ENCODE data around the gene EPN2. TPM values are rescaled to one million over a fixed set of nuclear protein-coding genes. Genes with fewer than 3 reads are reported as not detected.

Gene EPN2
- total RNA-seq, 2 experiments from 2014 or later, result 20.1 to 20.4 TPM

- CTCF ChIA-PET (ENCODE audit: unreplicated experiment), result no interaction called here
- no peak overlapping the region for H3K27ac ChIP-seq (ENCODE audit: low read depth, low read length, poor library complexity, severe bottlenecking)
- H3K9me2 ChIP-seq (ENCODE audit: insufficient read depth, low read length), result no peaks in the 10 kb centered on the region
- H4K20me1 ChIP-seq (ENCODE audit: insufficient read depth, low read length), result no peaks in the 10 kb centered on the region
- peaks cover 79% of the 10 kb centered on the region for H3K4me1 ChIP-seq (ENCODE audit: insufficient read depth, low read length, poor library complexity, severe bottlenecking)
- no peaks in the 10 kb centered on the region for H3K79me2 ChIP-seq (ENCODE audit: insufficient read depth, low read depth, low read length)
- intact Hi-C loops (cut with micrococcal nuclease; ENCODE audit: unreplicated experiment), result no loop called here
- H2AFZ ChIP-seq (ENCODE audit: low read length), result no peak overlapping the region
- H3K4me3 ChIP-seq (ENCODE audit: low read depth, low read length, poor library complexity, severe bottlenecking), result no peak overlapping the region
- peaks cover 5% of the 10 kb centered on the region; the same call in 1 of the 2 replicates for H3K36me3 ChIP-seq (ENCODE audit: insufficient read depth, low read length)
- POLR2A ChIA-PET, result no interaction called here
- TF ChIP-seq CTCF (conservative IDR thresholded peaks at IDR 0.05; ENCODE audit: low read length) (no peak), EZH2phosphoT487 (IDR thresholded peaks at IDR 0.05; ENCODE audit: borderline replicate concordance, low read depth, low read length) (no peak)
- no peaks in the 10 kb centered on the region for H3K9me3 ChIP-seq (ENCODE audit: low read length)
- BruUV-seq (replicated peaks), result no TSS peak
- DNase-seq (ENCODE audit: low spot score), result no peak
- H3K4me2 ChIP-seq (ENCODE audit: low read length), result no peak overlapping the region
Measured at GRCh38 chr17:19312406-19312805, 75.2 kb downstream of the EPN2 start.

GRCh38 chr17:19313066-19313745 lies 76.0 kb downstream of the EPN2 start:
- BruUV-seq (replicated peaks), result no TSS peak
- H3K79me2 ChIP-seq (ENCODE audit: insufficient read depth, low read depth, low read length), result no peaks in the 10 kb centered on the region
- peaks cover 5% of the 10 kb centered on the region; the same call in 1 of the 2 replicates for H3K36me3 ChIP-seq (ENCODE audit: insufficient read depth, low read length)
- no peaks in the 10 kb centered on the region for H3K9me3 ChIP-seq (ENCODE audit: low read length)
- no peaks in the 10 kb centered on the region for H3K9me2 ChIP-seq (ENCODE audit: insufficient read depth, low read length)
- H3K4me2 ChIP-seq (ENCODE audit: low read length), result no peak overlapping the region
- H2AFZ ChIP-seq (ENCODE audit: low read length), result no peak overlapping the region
- no peak for TF ChIP-seq CTCF (conservative IDR thresholded peaks at IDR 0.05; ENCODE audit: low read length)
- no peak for TF ChIP-seq EZH2phosphoT487 (IDR thresholded peaks at IDR 0.05; ENCODE audit: borderline replicate concordance, low read depth, low read length)
- intact Hi-C loops (cut with micrococcal nuclease; ENCODE audit: unreplicated experiment), result no loop called here
- no peak overlapping the region for H3K27ac ChIP-seq (ENCODE audit: low read depth, low read length, poor library complexity, severe bottlenecking)
- H3K4me1 ChIP-seq (ENCODE audit: insufficient read depth, low read length, poor library complexity, severe bottlenecking), result peaks cover 79% of the 10 kb centered on the region
- no peak overlapping the region for H3K4me3 ChIP-seq (ENCODE audit: low read depth, low read length, poor library complexity, severe bottlenecking)
- CTCF ChIA-PET (ENCODE audit: unreplicated experiment), result no interaction called here
- no peaks in the 10 kb centered on the region for H4K20me1 ChIP-seq (ENCODE audit: insufficient read depth, low read length)
- POLR2A ChIA-PET, result no interaction called here
- no peak for DNase-seq (ENCODE audit: low spot score)

Measured in OCI-LY7 (cell line).